Muscle of leg (tissue), 11 donors: ENCODE data around the gene ANKRD55. TPM values are rescaled to one million over a fixed set of nuclear protein-coding genes. Genes with fewer than 3 reads are reported as not detected.
"Not testable (repeated sequence)": the region's sequence is repeated elsewhere in the genome, so short reads cannot be mapped to it uniquely, and the experiment has no call there.

Experiments
- DNase-seq: peaks from one replicate; pipeline ENCODE4 v3.0.0; 2013
- H3K27ac ChIP-seq: one replicate; pipeline ENCODE4 v1.5.1; 2013; ENCODE audit warnings: mild to moderate bottlenecking, low read length, control low read depth
- H3K27me3 ChIP-seq: one replicate; pipeline ENCODE4 v1.6.1; 2013; ENCODE audit warnings: low read length; ENCODE audit not compliant: control insufficient read depth, insufficient read depth
- H3K36me3 ChIP-seq: one replicate; pipeline ENCODE4 v1.6.1; 2013; ENCODE audit warnings: low read length; ENCODE audit not compliant: control insufficient read depth, insufficient read depth
- H3K4me1 ChIP-seq: one replicate; pipeline ENCODE4 v1.6.1; 2013; ENCODE audit warnings: low read length; ENCODE audit not compliant: control insufficient read depth, insufficient read depth
- H3K4me3 ChIP-seq: one replicate; pipeline ENCODE4 v1.5.1; 2013; ENCODE audit warnings: low read length, control low read depth
- H3K9me3 ChIP-seq: replicated peaks from 2 replicates; pipeline ENCODE4 v1.6.1; 2013; ENCODE audit warnings: low read depth, low read length; ENCODE audit not compliant: control insufficient read depth
- WGBS: methylation state at CpG from one replicate; pipeline ENCODE4 v1.1.5; 2013; ENCODE audit warnings: missing lambda C conversion rate; ENCODE audit not compliant: insufficient coverage; 5-methylcytosine and 5-hydroxymethylcytosine counted together
- polyA plus RNA-seq, 8 donors: library from polyadenylated mRNA; unstranded; fragments of 120-200 nt; gene quantifications; one replicate each; pipeline versions ENCODE4 v1.2.1 to v1.2.3, GENCODE V29; 2013; ENCODE audit warnings: inconsistent platforms in 1 of 8, low replicate concordance in 1 of 8; ENCODE audit not compliant: insufficient read length in 8 of 8, insufficient read depth in 1 of 8
- total RNA-seq: library from RNA; stranded (reverse); fragments of 120-200 nt; gene quantifications from one replicate; pipeline ENCODE4 v1.2.4, GENCODE V29; 2013

ANKRD55 gene
- total and polyA plus RNA-seq, 9 donors, result 0.19 to 1.0 (median 0.32) TPM; not detected in 1

- WGBS, result 45% methylated on average over 2 of the region's 3 CpGs
- peak overlapping the region; percentile 16 for H3K27ac ChIP-seq
Measured at GRCh38 chr5:56140073-56140472, 93.1 kb downstream of the ANKRD55 start.

GRCh38 chr5:56130664-56131063, 102.5 kb downstream of the ANKRD55 start:
- Histone ChIP-seq H3K9me3 (peaks cover 4% of the 10 kb centered on the region), H3K4me1 (no peaks in the 10 kb centered on the region), H3K27ac (no peak overlapping the region), H3K4me3 (no peak overlapping the region), H3K27me3 (no peaks in the 10 kb centered on the region), H3K36me3 (no peaks in the 10 kb centered on the region)
- no CpG with 5 or more reads among the region's 2 CpGs for WGBS
- no peak for DNase-seq

More at GRCh38 chr5:56140073-56140472, 93.1 kb downstream of the ANKRD55 start:
- Histone ChIP-seq H3K27me3 (no peaks in the 10 kb centered on the region), H3K36me3 (no peaks in the 10 kb centered on the region), H3K4me3 (no peak overlapping the region), H3K9me3 (no peaks in the 10 kb centered on the region), H3K4me1 (peaks cover under 1% of the 10 kb centered on the region)
- DNase-seq, result peak; percentile 35

GRCh38 chr5:56129288-56129687, 103.8 kb downstream of the ANKRD55 start:
- no peaks in the 10 kb centered on the region for H3K27me3 ChIP-seq
- no peaks in the 10 kb centered on the region for H3K4me1 ChIP-seq
- no peak for DNase-seq
- H3K36me3 ChIP-seq, result no peaks in the 10 kb centered on the region
- H3K27ac ChIP-seq, result no peak overlapping the region
- no CpG with 5 or more reads among the region's 4 CpGs for WGBS
- H3K9me3 ChIP-seq, result peaks cover 4% of the 10 kb centered on the region
- H3K4me3 ChIP-seq, result no peak overlapping the region

GRCh38 chr5:56128113-56128512, 105.0 kb downstream of the ANKRD55 start:
- Histone ChIP-seq H3K36me3 (no peaks in the 10 kb centered on the region), H3K4me1 (no peaks in the 10 kb centered on the region), H3K27ac (no peak overlapping the region), H3K27me3 (no peaks in the 10 kb centered on the region), H3K9me3 (peaks cover 4% of the 10 kb centered on the region), H3K4me3 (no peak overlapping the region)
- no peak for DNase-seq
- WGBS, result no CpG with 5 or more reads among the region's 3 CpGs

GRCh38 chr5:56126487-56127179, 106.5 kb downstream of the ANKRD55 start:
- no peaks in the 10 kb centered on the region for H3K27me3 ChIP-seq
- H3K4me3 ChIP-seq, result no peak overlapping the region
- peak; percentile 34 for DNase-seq
- H3K4me1 ChIP-seq, result no peaks in the 10 kb centered on the region
- H3K27ac ChIP-seq, result no peak overlapping the region
- no CpG with 5 or more reads among the region's 7 CpGs for WGBS
- H3K36me3 ChIP-seq, result no peaks in the 10 kb centered on the region
- H3K9me3 ChIP-seq, result peaks cover 4% of the 10 kb centered on the region

GRCh38 chr5:56123531-56124243, 109.4 kb downstream of the ANKRD55 start:
- H3K27ac ChIP-seq, result no peak overlapping the region
- no peak overlapping the region for H3K4me3 ChIP-seq
- no peaks in the 10 kb centered on the region for H3K36me3 ChIP-seq
- H3K9me3 ChIP-seq, result no peaks in the 10 kb centered on the region
- 70% methylated on average over 2 of the region's 8 CpGs for whole genome bisulfite sequencing
- peak; percentile 38 for DNase-seq
- H3K4me1 ChIP-seq, result no peaks in the 10 kb centered on the region
- H3K27me3 ChIP-seq, result no peaks in the 10 kb centered on the region

- H3K36me3 ChIP-seq, H3K27me3 ChIP-seq, H3K9me3 ChIP-seq, DNase-seq, H3K27ac ChIP-seq, H3K4me1 ChIP-seq, H3K4me3 ChIP-seq: not testable (repeated sequence)
- 80% methylated on average over 3 of the region's 9 CpGs for WGBS
Measured at GRCh38 chr5:56122360-56122985, 110.7 kb downstream of the ANKRD55 start.

GRCh38 chr5:56119050-56119449, 114.1 kb downstream of the ANKRD55 start:
- H3K4me3 ChIP-seq, result no peak overlapping the region
- no peaks in the 10 kb centered on the region for H3K36me3 ChIP-seq
- H3K27me3 ChIP-seq, result no peaks in the 10 kb centered on the region
- no peak overlapping the region for H3K27ac ChIP-seq
- 86% methylated on average over 1 of the region's 1 CpG for WGBS
- no peak for DNase-seq
- peaks cover 2% of the 10 kb centered on the region for H3K4me1 ChIP-seq
- no peaks in the 10 kb centered on the region for H3K9me3 ChIP-seq

- no peak overlapping the region for H3K27ac ChIP-seq
- H3K36me3 ChIP-seq, result no peaks in the 10 kb centered on the region
- no peak overlapping the region for H3K4me3 ChIP-seq
- DNase-seq, result no peak
- peaks cover 2% of the 10 kb centered on the region for H3K4me1 ChIP-seq
- H3K9me3 ChIP-seq, result no peaks in the 10 kb centered on the region
- WGBS, result 67% methylated on average over 1 of the region's 9 CpGs
- H3K27me3 ChIP-seq, result no peaks in the 10 kb centered on the region
Measured at GRCh38 chr5:56116599-56117141, 116.5 kb downstream of the ANKRD55 start.

GRCh38 chr5:56115589-56115988, 117.5 kb downstream of the ANKRD55 start:
- Histone ChIP-seq H3K9me3 (no peaks in the 10 kb centered on the region), H3K27ac (no peak overlapping the region), H3K4me3 (no peak overlapping the region), H3K4me1 (peaks cover 2% of the 10 kb centered on the region), H3K27me3 (no peaks in the 10 kb centered on the region), H3K36me3 (no peaks in the 10 kb centered on the region)
- WGBS, result no CpG with 5 or more reads among the region's 4 CpGs
- DNase-seq, result no peak
